Measurements from ENCODE around the gene VPS13D. TPM values are rescaled to one million over a fixed set of nuclear protein-coding genes. Genes with fewer than 3 reads are reported as not detected.

Gene VPS13D
- total and polyA plus RNA-seq, 2 of the 4 experiments (the other 2 are of a cell fraction) = 9.0 to 16.3 TPM

GRCh38 chr1:12411098-12411497, 181.3 kb downstream of the VPS13D start:
- no peak overlapping the region for H3K14ac ChIP-seq (replicated peaks; ENCODE audit: low read depth, low read length)
- no peak overlapping the region for H3K4me2 ChIP-seq (ENCODE audit: low read depth, low read length)
- no peak overlapping the region for H3K4me3 ChIP-seq (ENCODE audit: insufficient read depth, low read depth, low read length)
- H4K91ac ChIP-seq (ENCODE audit: insufficient read depth, low read depth, low read length) = no peak overlapping the region
- no peak overlapping the region for H4K5ac ChIP-seq (ENCODE audit: low read depth, low read length)
- POLR2A ChIA-PET (ENCODE audit: unreplicated experiment) = no interaction called here
- no peak overlapping the region for H3K4ac ChIP-seq (ENCODE audit: low read depth, low read length)
- no peak overlapping the region for H3K18ac ChIP-seq (ENCODE audit: low read depth, low read length)
- H3K9me3 ChIP-seq (ENCODE audit: control insufficient read depth, insufficient read depth, low read length) = no peaks in the 10 kb centered on the region; the same call in 1 of the 2 replicates
- H2BK15ac ChIP-seq (ENCODE audit: low read depth, low read length) = no peak overlapping the region
- H3K27me3 ChIP-seq (ENCODE audit: control insufficient read depth, insufficient read depth, low read length) = no peaks in the 10 kb centered on the region
- no peak overlapping the region for H3K56ac ChIP-seq (ENCODE audit: extremely low read depth, insufficient read depth, low read length)
- DNase-seq (no peak), ATAC-seq (ENCODE audit: low read depth) (no peak)
- dilution Hi-C loops (cut with HindIII; ENCODE audit: low sequenced_read_pairs, unreplicated experiment) (no loop called here), intact Hi-C loops (cut with micrococcal nuclease) (no loop called here), in situ Hi-C loops (cut with MboI; ENCODE audit: low sequenced_read_pairs) (loop anchor here (25.0 kb wide), 1 partner anchor 201 kb away; the partner anchor contains the start of gene DHRS3)
- no peak overlapping the region for H3K9ac ChIP-seq (ENCODE audit: low read depth, low read length)
- H2BK5ac ChIP-seq (ENCODE audit: low read depth, low read length, poor library complexity, severe bottlenecking) = no peak overlapping the region
- H3K27ac ChIP-seq (ENCODE audit: insufficient read depth, low read length) = no peak overlapping the region
- no peak overlapping the region for H4K8ac ChIP-seq (ENCODE audit: low read depth in 2 of 2, low read length in 2 of 2)
- no peak overlapping the region for H2AK9ac ChIP-seq (replicated peaks; ENCODE audit: low read depth, low read length, poor library complexity)
- BruUV-seq (replicated peaks) = no TSS peak
- H3K4me1 ChIP-seq (ENCODE audit: control insufficient read depth, insufficient read depth, low read length) = peaks cover 11% of the 10 kb centered on the region
- TF ChIP-seq MAFK (IDR thresholded peaks at IDR 0.05; ENCODE audit: low read depth, low read length) (no peak; the same call in 1 of the 2 replicates), SMC3 (IDR thresholded peaks at IDR 0.05; ENCODE audit: low read depth, low read length) (no peak), RCOR1 (IDR thresholded peaks at IDR 0.05; ENCODE audit: insufficient replicate concordance, low read length) (no peak), RAD21 (IDR thresholded peaks at IDR 0.05; ENCODE audit: low read length) (no peak), BHLHE40 (IDR thresholded peaks at IDR 0.05; ENCODE audit: low read depth, low read length) (no peak), MXI1 (IDR thresholded peaks at IDR 0.05; ENCODE audit: borderline replicate concordance, low read depth, low read length) (no peak), FOS (IDR thresholded peaks at IDR 0.05; ENCODE audit: low read depth, low read length) (no peak), POLR2A (IDR thresholded peaks at IDR 0.05; ENCODE audit: low read depth, low read length) (no peak), RFX5 (IDR thresholded peaks at IDR 0.05; ENCODE audit: low read depth, low read length) (no peak), CHD1 (IDR thresholded peaks at IDR 0.05; ENCODE audit: low read depth, low read length) (no peak), MAZ (IDR thresholded peaks at IDR 0.05; ENCODE audit: borderline replicate concordance, low read depth, low read length) (no peak), NFE2L2 (IDR thresholded peaks at IDR 0.05; ENCODE audit: low read depth, low read length) (no peak), CTCF (conservative IDR thresholded peaks at IDR 0.05; ENCODE audit: low read depth, low read length) (no peak), CEBPB (IDR thresholded peaks at IDR 0.05; ENCODE audit: low read depth, low read length) (no peak)
- TF ChIP-seq, protein P1, sequence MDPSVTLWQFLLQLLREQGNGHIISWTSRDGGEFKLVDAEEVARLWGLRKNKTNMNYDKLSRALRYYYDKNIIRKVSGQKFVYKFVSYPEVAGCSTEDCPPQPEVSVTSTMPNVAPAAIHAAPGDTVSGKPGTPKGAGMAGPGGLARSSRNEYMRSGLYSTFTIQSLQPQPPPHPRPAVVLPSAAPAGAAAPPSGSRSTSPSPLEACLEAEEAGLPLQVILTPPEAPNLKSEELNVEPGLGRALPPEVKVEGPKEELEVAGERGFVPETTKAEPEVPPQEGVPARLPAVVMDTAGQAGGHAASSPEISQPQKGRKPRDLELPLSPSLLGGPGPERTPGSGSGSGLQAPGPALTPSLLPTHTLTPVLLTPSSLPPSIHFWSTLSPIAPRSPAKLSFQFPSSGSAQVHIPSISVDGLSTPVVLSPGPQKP (IDR thresholded peaks at IDR 0.05; ENCODE audit: borderline replicate concordance, low read depth, low read length) = no peak
- TF ChIP-seq, protein P2, sequence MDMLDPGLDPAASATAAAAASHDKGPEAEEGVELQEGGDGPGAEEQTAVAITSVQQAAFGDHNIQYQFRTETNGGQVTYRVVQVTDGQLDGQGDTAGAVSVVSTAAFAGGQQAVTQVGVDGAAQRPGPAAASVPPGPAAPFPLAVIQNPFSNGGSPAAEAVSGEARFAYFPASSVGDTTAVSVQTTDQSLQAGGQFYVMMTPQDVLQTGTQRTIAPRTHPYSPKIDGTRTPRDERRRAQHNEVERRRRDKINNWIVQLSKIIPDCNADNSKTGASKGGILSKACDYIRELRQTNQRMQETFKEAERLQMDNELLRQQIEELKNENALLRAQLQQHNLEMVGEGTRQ (IDR thresholded peaks at IDR 0.05; ENCODE audit: low read depth, low read length) = no peak
- no peak overlapping the region for H2BK120ac ChIP-seq (ENCODE audit: low read depth, low read length)
- peaks cover 0 to 3% of the 10 kb centered on the region in 2 experiments; a peak in 1 of 4 replicates for H3K79me1 ChIP-seq (ENCODE audit: low read depth in 1 of 2, low read length in 2 of 2)
- peaks cover 5% of the 10 kb centered on the region; the same call in 1 of the 2 replicates for H3K36me3 ChIP-seq (ENCODE audit: control insufficient read depth, insufficient read depth, low read length)
- no CpG with 5 or more reads among the region's 3 CpGs for WGBS, 2 experiments (ENCODE audit: extremely low coverage in 2 of 2, insufficient read length in 1 of 2)
- no peak overlapping the region for H2AFZ ChIP-seq (replicated peaks; ENCODE audit: low read length, poor library complexity)
- H3K9me1 ChIP-seq (ENCODE audit: insufficient read depth, low read length) = peaks cover 10% of the 10 kb centered on the region
- CTCF ChIA-PET = interaction anchor here (1.8 kb wide), 1 partner anchor 14 kb away, joined by 5 read pairs; no protein-coding TSS in a partner anchor
- H2BK20ac ChIP-seq (ENCODE audit: low read depth, low read length) = no peak overlapping the region
- no peak overlapping the region for H2AK5ac ChIP-seq (ENCODE audit: low read depth, low read length)
- H4K20me1 ChIP-seq (ENCODE audit: insufficient read depth, low read length) = no peaks in the 10 kb centered on the region
- H3K23ac ChIP-seq (ENCODE audit: low read depth, low read length) = no peak overlapping the region
